CD4-positive, alpha-beta T cell treated with Interferon gamma for 1 hour (primary cell): ENCODE measurements around the gene SLC29A1.

Experiments
- DNase-seq: peaks from one replicate; pipeline ENCODE4 v3.0.0-alpha.2; 2020

Gene SLC29A1

DNA sequence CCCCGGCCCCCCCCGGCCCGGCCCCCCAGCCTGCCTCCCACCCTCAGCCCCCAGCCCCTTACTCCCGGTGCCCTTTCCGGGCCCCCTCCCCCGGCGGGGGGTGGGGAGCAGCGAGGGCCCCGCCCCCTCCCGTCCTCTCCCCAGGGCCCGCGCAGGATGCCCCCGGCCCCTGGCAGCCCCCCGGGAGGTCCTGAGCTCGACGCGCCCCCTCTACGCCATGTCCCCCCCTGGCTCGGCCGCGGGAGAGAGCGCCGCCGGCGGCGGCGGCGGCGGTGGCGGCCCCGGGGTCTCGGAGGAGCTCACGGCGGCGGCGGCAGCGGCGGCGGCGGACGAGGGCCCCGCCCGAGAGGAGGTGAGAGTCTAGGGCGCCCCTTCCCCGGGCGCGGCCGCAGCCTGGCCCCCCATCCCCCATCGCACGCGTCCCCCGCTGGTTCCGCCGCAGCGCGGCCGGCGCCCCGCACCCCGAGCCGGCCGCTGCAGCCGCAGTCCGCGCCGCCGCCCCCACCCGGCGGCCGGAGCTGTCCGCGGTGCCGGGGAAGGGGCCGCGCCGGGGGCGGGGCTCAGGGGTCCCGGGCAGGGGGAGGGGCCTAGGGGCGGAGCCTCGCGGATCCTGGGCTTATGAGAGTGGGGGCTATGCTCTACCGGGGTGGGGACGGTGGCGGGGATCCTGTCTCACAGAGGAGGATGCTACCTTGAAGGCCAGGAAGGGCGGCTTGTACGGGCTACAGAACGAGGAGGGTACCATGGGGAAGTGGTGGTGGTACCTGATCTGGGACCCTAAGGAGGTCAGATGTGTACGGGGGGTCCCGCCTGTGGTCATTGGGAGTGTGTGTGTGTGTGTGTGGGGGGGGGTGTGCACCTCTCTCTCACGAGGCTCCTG lies 47.4 kb downstream of the SLC29A1 start:
- DNase-seq: no peak

GRCh38 chr6:44271406-44271723 lies 48.0 kb downstream of the SLC29A1 start:
- DNase-seq: no peak

DNA sequence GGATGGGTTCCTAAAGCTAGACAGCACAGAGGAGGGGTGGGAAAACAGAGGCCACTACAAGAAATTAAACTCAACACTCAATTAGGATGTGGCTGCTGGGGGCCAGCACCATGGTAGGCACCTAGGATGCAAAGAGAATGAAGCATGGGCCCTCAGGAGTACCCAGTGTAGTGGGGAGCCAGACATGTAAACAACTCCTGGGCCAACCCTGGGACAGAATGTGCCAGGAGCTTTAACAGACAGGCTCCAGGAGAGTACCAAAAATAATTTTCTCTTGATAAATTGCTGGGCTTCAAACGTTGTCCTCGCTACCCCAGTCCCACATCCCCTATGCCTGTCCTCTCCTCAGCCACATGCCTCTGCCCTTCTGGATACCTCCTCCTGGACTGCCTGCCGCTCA lies 48.5 kb downstream of the SLC29A1 start:
- DNase-seq: no peak

GRCh38 chr6:44272529-44272928 lies 49.1 kb downstream of the SLC29A1 start:
- DNase-seq: no peak

- no peak for DNase-seq
These were observed 49.7 kb downstream of the SLC29A1 start for GRCh38 chr6:44272999-44273566.

- no peak for DNase-seq
These were observed 50.2 kb downstream of the SLC29A1 start for GRCh38 chr6:44273617-44274016.

- DNase-seq: no peak
These were observed 51.9 kb downstream of the SLC29A1 start for GRCh38 chr6:44275271-44275748.

GRCh38 chr6:44275749-44276648 lies 52.6 kb downstream of the SLC29A1 start:
- DNase-seq: no peak

DNA sequence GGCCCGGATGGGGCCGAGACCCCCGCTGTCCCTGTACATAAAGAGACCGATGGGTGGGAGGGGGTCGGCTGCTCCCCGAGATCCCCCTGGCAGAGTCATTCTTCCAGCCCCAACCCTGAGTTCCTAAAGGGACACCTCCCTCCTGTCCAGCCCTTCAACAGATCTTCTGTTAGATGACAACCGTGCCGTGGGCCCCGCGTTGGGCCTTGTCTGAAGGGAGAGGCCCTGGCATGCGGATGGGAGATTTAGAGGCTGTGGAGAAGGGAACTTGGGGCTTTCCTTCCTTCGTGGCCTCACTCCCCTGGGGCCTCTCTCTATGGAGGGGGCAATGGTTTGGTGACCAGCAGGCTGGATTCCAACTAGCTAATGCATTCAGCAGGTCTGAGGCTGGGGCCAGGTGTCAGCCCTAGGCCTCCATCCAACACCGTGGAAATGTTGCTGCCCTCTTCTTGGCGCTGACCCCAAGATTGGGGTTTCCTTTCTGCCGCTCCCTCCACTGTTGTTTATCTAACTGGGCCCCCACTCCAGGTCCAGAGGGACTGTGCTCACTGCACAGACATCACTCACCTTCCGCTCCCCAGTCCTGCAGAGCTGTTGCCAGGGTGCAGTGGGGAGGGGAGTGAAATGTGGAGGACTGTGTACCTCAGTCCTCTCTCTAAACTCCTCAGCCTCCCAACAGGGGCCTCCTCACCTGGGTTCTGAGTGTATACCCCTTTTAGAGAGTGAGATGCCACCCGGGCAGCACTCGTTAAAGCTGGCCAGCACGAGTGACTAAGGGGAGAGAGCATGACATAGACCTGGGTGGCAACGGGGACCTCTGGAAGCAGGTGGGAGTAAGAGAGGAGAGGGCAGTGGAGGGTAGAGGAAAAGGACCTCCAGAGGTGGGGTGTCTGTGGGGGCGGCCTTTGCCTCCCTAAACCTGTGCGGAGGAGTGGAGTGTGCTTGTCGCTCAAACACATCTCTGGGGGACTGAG lies 53.6 kb downstream of the SLC29A1 start:
- DNase-seq: no peak

DNA sequence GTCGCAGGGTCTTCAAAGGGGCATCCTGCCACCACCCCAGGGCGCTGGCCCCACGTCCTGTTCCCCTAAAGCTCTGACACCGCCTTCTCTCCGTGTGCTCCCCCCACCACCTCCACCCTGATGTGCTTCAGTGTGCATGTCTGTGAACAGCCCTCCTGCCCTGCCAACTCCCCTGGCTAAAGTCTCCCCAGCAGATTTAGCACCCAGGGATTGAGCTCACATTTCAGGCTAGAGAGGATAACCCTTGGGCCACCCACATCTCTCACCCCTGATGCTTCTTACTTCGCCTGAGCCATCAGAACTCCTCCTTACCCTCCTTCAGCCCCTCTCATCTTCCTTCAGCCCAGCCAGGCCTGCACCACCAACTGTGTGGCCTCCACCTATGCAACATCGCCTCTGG lies 54.4 kb downstream of the SLC29A1 start:
- no peak for DNase-seq

- no peak for DNase-seq
These were observed 54.9 kb downstream of the SLC29A1 start for GRCh38 chr6:44278315-44278714.

- DNase-seq: no peak
These were observed 55.6 kb downstream of the SLC29A1 start for GRCh38 chr6:44278774-44279697.
